Right lobe of liver (tissue), 6 donors: ENCODE results near the gene RABL6. TPM values are rescaled to one million over a fixed set of nuclear protein-coding genes. Genes with fewer than 3 reads are reported as not detected.
"Not testable (repeated sequence)": the region's sequence is repeated elsewhere in the genome, so short reads cannot be mapped to it uniquely, and the experiment has no call there.

Experiments used
- ATAC-seq, 4 donors: fragments of 200-7000 bp; cut with Tn5 transposase; one replicate each; pipeline ENCODE4 v1.9.1; 2020; ENCODE audit warnings: mild to moderate bottlenecking in 4 of 4, moderate library complexity in 4 of 4
- DNase-seq, 3 donors: peaks; one replicate each; pipeline ENCODE4 v3.0.0-alpha.2; 2020
- H3K27ac ChIP-seq, 3 donors: fragments of 200-600 bp; one replicate each; pipeline ENCODE4 v1.8.0; 2022
- H3K27me3 ChIP-seq, 2 donors: fragments of 200-600 bp; one replicate each; pipeline ENCODE4 v1.8.0; 2022
- H3K36me3 ChIP-seq, 4 donors: fragments of 200-600 bp; sonication (generic) in 1 of 4; one replicate each; pipeline versions ENCODE4 v1.5.1 to v1.8.0; 2017 to 2022; ENCODE audit warnings: control low read depth in 1 of 4
- H3K4me1 ChIP-seq, 4 donors: fragments of 200-600 bp; sonication (generic) in 1 of 4; one replicate each; pipeline versions ENCODE4 v1.5.1 to v1.8.0; 2017 to 2022; ENCODE audit warnings: control low read depth in 1 of 4
- H3K4me3 ChIP-seq, 3 donors: fragments of 200-600 bp; one replicate each; pipeline ENCODE4 v1.8.0; 2022
- H3K9me3 ChIP-seq, 4 donors: fragments of 200-600 bp; sonication (generic) in 1 of 4; one replicate each; pipeline versions ENCODE4 v1.5.1 to v1.8.0; 2017 to 2022; ENCODE audit warnings: control low read depth in 1 of 4
- CTCF ChIP-seq, 4 donors: fragments of 200-600 bp in 3 of 4; fragments of 450-650 bp in 1 of 4; IDR thresholded peaks; one replicate each; pipeline versions ENCODE4 v1.5.1 to v1.8.0; 2016 to 2022; ENCODE audit warnings: antibody characterized with exemption in 4 of 4, mild to moderate bottlenecking in 2 of 4
- POLR2A ChIP-seq: fragments of 450-650 bp; IDR thresholded peaks from one replicate; pipeline ENCODE4 v1.6.1; 2017; ENCODE audit warnings: antibody characterized with exemption, mild to moderate bottlenecking
- WGBS: methylation state at CpG from one replicate; pipeline ENCODE4 v1.1.6; 2018; ENCODE audit warnings: low coverage, low lambda C conversion rate; ENCODE audit not compliant: insufficient coverage; ENCODE audit errors: missing lambda C conversion rate; 5-methylcytosine and 5-hydroxymethylcytosine counted together
- intact Hi-C, 2 donors: fragments of 100-400 bp; cut with DNase I; formaldehyde crosslinking; loops; one replicate each; pipeline versions ENCODE4 v1.11.2 to v1.14.1; 2022
- total RNA-seq, 6 experiments: library from RNA; depleted of rRNA in 2 of 6; stranded (reverse); fragments of >200 nt in 2 of 6; fragmentation: NEBNext Ultra II Directional in 3 of 6; extraction: Animal tissue kit (Norgen Biotek cat#: 25700) in 3 of 6; gene quantifications; one replicate each; pipeline versions ENCODE4 v1.1.0 to v1.2.4, GENCODE V29; 2016 to 2023
- donor health status: DM: no; HTN: yes; CAD: no.
- donor health status: DM: no; HTN: no; CAD: no.
- donor health status: DM: no; HTN: no; CAD: no.
- donor health status: DM: no; HTN: yes; CAD: no.
- donor health status: DM: no; HTN: yes; CAD: no.

Gene RABL6
- total RNA-seq, 6 experiments from 2014 or later, result 8.0 to 14.8 (median 12.4) TPM

DNA sequence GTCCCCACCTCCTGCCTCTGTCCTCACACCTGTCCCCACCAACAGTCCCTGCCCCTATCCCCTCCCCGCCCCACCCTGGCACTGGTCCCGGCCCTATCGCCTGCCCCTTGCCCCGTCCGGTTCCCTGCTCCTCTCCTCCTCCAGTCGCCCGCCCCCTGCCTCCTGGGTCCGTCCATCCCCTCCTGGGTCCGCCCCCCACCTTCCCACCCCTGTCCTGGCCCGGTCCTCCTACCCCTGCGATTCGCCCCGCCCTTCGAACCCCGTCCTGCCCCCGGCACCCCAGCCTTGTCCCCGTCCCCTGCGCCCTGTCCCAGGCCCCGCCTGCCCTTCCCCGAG is 58.0 kb downstream of the RABL6 start:
- peak overlapping the region; percentile 66 to 81 (median 71) for H3K27ac ChIP-seq
- 2% methylated on average over 19 of the region's 20 CpGs for WGBS
- H3K4me1 ChIP-seq, result peaks cover 0 to 30% (median 15%) of the 10 kb centered on the region in 4 donors
- ATAC-seq, result peak; percentile 38 to 64 (median 43)
- H3K36me3 ChIP-seq, result peaks cover 3 to 28% (median 15%) of the 10 kb centered on the region in 4 donors
- TF ChIP-seq CTCF (IDR thresholded peaks at IDR 0.05), result no peak
- peak overlapping the region; percentile 65 to 89 (median 69) for H3K4me3 ChIP-seq
- H3K27me3 ChIP-seq, result no peaks in the 10 kb centered on the region
- DNase-seq, result peak; percentile 71 to 85 (median 79)
- H3K9me3 ChIP-seq, result no peaks in the 10 kb centered on the region
- intact Hi-C loops, result no loop called here

DNA sequence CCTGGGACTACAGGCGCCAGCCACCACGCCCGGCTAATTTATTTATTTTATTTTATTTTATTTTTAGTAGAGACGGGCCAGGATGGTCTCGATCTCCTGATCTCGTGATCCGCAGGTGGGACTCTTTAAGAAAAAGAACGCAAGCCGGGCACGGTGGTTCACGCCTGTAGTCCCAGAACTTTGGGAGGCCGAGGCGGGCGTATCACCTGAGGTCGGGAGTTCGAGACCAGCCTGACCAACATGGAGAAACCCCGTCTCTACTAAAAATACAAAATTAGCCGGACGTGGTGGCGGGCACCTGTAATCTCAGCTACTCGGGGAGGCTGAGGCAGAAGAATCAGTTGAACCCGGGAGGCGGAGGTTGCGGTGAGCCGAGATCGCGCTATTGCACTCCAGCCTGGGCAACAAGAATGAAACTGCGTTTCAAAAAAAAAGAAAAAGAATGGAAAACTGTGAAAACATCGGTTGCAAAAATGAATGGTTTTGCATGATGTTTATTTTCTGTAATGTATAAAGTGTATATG is 59.2 kb downstream of the RABL6 start:
- intact Hi-C loops, H3K9me3 ChIP-seq, ATAC-seq, H3K27me3 ChIP-seq, DNase-seq: not testable (repeated sequence)
- Histone ChIP-seq H3K4me3 (peak overlapping the region; percentile 65 to 89 (median 69)), H3K36me3 (peaks cover 0 to 19% (median 10%) of the 10 kb centered on the region in 4 donors), H3K4me1 (peaks cover 0 to 30% (median 15%) of the 10 kb centered on the region in 4 donors), H3K27ac (peak overlapping the region in 1 of 3 donors; percentile 71)
- WGBS, result 76% methylated on average over 25 of the region's 29 CpGs

- Histone ChIP-seq H3K27me3 (no peaks in the 10 kb centered on the region), H3K36me3 (peaks cover 0 to 14% (median 8%) of the 10 kb centered on the region in 4 donors), H3K4me3 (peak overlapping the region in 1 of 3 donors; percentile 69), H3K27ac (no peak overlapping the region), H3K4me1 (peaks cover 0 to 30% (median 15%) of the 10 kb centered on the region in 4 donors), H3K9me3 (no peaks in the 10 kb centered on the region)
- 89% methylated on average over 8 of the region's 18 CpGs for WGBS
- DNase-seq (no peak), ATAC-seq (no peak)
- intact Hi-C loops, result no loop called here
- TF ChIP-seq POLR2A, result no peak
- no peak for TF ChIP-seq CTCF (IDR thresholded peaks at IDR 0.05)
Observed at GRCh38 chr9:136867480-136867879, 59.7 kb downstream of the RABL6 start.

GRCh38 chr9:136867917-136868316 is 60.2 kb downstream of the RABL6 start:
- H3K36me3 ChIP-seq, result peaks cover 0 to 10% (median 6%) of the 10 kb centered on the region in 4 donors
- WGBS, result 85% methylated on average over 6 of the region's 18 CpGs
- peaks cover 0 to 30% (median 15%) of the 10 kb centered on the region in 4 donors for H3K4me1 ChIP-seq
- TF ChIP-seq POLR2A (no peak), CTCF (IDR thresholded peaks at IDR 0.05) (no peak)
- H3K27me3 ChIP-seq, result no peaks in the 10 kb centered on the region
- no peak overlapping the region for H3K27ac ChIP-seq
- no peak overlapping the region for H3K4me3 ChIP-seq
- ATAC-seq (no peak), DNase-seq (no peak)
- intact Hi-C loops, result no loop called here
- H3K9me3 ChIP-seq, result no peaks in the 10 kb centered on the region

DNA sequence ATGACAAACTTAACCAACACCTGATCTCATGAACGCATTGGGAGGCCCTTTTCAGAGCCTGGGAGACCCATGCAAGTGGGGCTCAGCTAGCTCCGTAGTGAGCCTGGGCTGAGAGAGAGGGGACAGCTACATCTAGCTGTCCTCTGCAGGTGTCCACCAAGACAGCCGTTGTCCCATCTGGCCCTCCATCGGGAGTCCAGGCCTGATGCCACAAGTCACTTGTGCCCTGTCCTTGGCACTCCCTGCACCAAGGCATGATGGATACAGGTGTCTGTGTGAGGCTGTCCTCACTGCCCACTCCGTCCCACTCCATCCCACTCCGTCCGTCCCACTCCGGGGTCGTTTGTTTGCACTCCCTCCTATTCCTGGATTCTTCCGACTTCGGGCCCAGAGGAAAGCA is 60.9 kb downstream of the RABL6 start:
- Histone ChIP-seq H3K9me3 (no peaks in the 10 kb centered on the region), H3K4me1 (peaks cover 0 to 23% (median 11%) of the 10 kb centered on the region in 4 donors), H3K4me3 (no peak overlapping the region), H3K27me3 (no peaks in the 10 kb centered on the region), H3K27ac (no peak overlapping the region), H3K36me3 (peaks cover 0 to 3% (median under 1%) of the 10 kb centered on the region in 4 donors)
- DNase-seq (no peak), ATAC-seq (no peak)
- no peak for TF ChIP-seq CTCF (IDR thresholded peaks at IDR 0.05)
- TF ChIP-seq POLR2A, result no peak
- 83% methylated on average over 5 of the region's 11 CpGs for WGBS
- intact Hi-C loops, result no loop called here

DNA sequence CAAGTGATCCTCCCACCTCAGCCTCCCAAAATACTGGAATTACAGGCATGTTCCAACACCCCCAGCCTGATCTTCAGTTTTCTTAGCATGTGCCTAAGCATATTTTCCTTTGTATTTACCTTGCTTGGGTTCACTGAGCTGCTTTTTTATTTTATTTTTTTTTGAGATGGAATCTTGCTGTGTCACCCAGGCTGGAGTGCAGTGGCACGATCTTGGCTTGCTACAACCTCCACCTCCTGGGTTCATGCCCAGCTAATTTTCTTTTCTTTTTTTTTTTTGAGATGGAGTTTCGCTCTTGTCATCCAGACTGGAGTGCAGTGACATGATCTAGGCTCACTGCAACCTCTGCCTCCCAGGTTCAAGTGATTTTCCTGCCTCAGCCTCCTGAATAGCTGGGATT is 61.9 kb downstream of the RABL6 start:
- intact Hi-C loops, ATAC-seq, H3K9me3 ChIP-seq, H3K36me3 ChIP-seq, H3K27me3 ChIP-seq, DNase-seq, H3K4me3 ChIP-seq, H3K27ac ChIP-seq: not testable (repeated sequence)
- peaks cover 0 to 13% (median 2%) of the 10 kb centered on the region in 4 donors for H3K4me1 ChIP-seq
- WGBS, result 100% methylated on average over 1 of the region's 2 CpGs
